ENCODE data around the gene TBCK. TPM values are rescaled to one million over a fixed set of nuclear protein-coding genes. Genes with fewer than 3 reads are reported as not detected.

Gene TBCK
- polyA plus RNA-seq, 1 donor: 22.3 TPM

- no peak for DNase-seq
Measured at GRCh38 chr4:106038012-106038411, 278.0 kb downstream of the TBCK start.

- no peak for DNase-seq
Measured at GRCh38 chr4:106036848-106037247, 279.2 kb downstream of the TBCK start.

GRCh38 chr4:106036334-106036733 is 279.7 kb downstream of the TBCK start:
- DNase-seq: no peak

- no peak for DNase-seq
Measured at GRCh38 chr4:106035204-106035603, 280.8 kb downstream of the TBCK start.

- DNase-seq: no peak
Measured at GRCh38 chr4:106034751-106035150, 281.3 kb downstream of the TBCK start.

GRCh38 chr4:106034220-106034619 is 281.8 kb downstream of the TBCK start:
- no peak for DNase-seq

GRCh38 chr4:106033469-106033868 is 282.5 kb downstream of the TBCK start:
- DNase-seq: no peak

GRCh38 chr4:106032851-106033286 is 283.1 kb downstream of the TBCK start:
- no peak for DNase-seq

- no peak for DNase-seq
Measured at GRCh38 chr4:106022454-106022853, 293.6 kb downstream of the TBCK start.

GRCh38 chr4:106021737-106022410 is 294.1 kb downstream of the TBCK start:
- DNase-seq: no peak

- no peak for DNase-seq
Measured at GRCh38 chr4:106019771-106020170, 296.2 kb downstream of the TBCK start.

- no peak for DNase-seq
Measured at GRCh38 chr4:106017975-106018374, 298.0 kb downstream of the TBCK start.

GRCh38 chr4:106011387-106011786 is 304.6 kb downstream of the TBCK start:
- DNase-seq: no peak

- no peak for DNase-seq
Measured at GRCh38 chr4:106010761-106011160, 305.2 kb downstream of the TBCK start.

- no peak for DNase-seq
Measured at GRCh38 chr4:106002994-106003393, 313.0 kb downstream of the TBCK start.

- DNase-seq: no peak
Measured at GRCh38 chr4:105998171-105999063, 317.6 kb downstream of the TBCK start.

GRCh38 chr4:105996845-105997244 is 319.2 kb downstream of the TBCK start:
- no peak for DNase-seq

GRCh38 chr4:105994841-105995501 is 321.0 kb downstream of the TBCK start:
- DNase-seq: no peak

- no peak for DNase-seq
Measured at GRCh38 chr4:105994061-105994460, 321.9 kb downstream of the TBCK start.

GRCh38 chr4:105992641-105993305 is 323.2 kb downstream of the TBCK start:
- DNase-seq: no peak

GRCh38 chr4:105991726-105992125 is 324.3 kb downstream of the TBCK start:
- no peak for DNase-seq

Data from hindlimb muscle (tissue), 1 donor.